Activated T-cell treated with anti-CD3 and anti-CD28 coated beads for 48 hours (primary cell): ENCODE measurements around the gene ZNF565.
"Not testable (repeated sequence)": the region's sequence is repeated elsewhere in the genome, so short reads cannot be mapped to it uniquely, and the experiment has no call there.

ENCODE experiments used
- DNase-seq: peaks from one replicate; pipeline ENCODE4 v3.0.0-alpha.2; 2020; ENCODE audit warnings: low read depth

ZNF565 gene

GRCh38 chr19:36210497-36210896 lies 4.0 kb downstream of the ZNF565 start:
- DNase-seq = no peak

- DNase-seq = no peak
Observed at GRCh38 chr19:36209372-36209771, 5.1 kb downstream of the ZNF565 start.

- no peak for DNase-seq
Observed at GRCh38 chr19:36207605-36208252, 6.7 kb downstream of the ZNF565 start.

DNA sequence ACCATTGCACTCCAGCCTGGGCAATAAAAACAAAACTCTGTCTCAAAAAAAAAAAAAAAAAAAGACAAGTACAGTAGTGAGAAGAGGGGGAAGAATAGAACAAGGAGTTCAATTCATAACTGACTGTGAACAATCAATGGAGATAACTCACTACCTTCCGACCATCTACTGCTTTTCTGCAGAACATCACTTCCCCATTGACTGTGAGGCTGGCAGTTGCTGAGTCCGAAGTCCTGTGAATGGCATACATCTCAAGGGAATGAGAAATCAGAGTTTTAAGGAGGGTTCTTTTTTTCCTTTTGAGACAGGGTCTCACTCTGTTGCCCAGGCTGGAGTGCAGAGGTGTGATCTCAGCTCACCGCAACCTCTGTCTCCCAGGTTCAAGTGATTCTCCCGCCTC lies 11.2 kb downstream of the ZNF565 start:
- no peak for DNase-seq

- no peak for DNase-seq
Observed at GRCh38 chr19:36201684-36202083, 12.8 kb downstream of the ZNF565 start.

DNA sequence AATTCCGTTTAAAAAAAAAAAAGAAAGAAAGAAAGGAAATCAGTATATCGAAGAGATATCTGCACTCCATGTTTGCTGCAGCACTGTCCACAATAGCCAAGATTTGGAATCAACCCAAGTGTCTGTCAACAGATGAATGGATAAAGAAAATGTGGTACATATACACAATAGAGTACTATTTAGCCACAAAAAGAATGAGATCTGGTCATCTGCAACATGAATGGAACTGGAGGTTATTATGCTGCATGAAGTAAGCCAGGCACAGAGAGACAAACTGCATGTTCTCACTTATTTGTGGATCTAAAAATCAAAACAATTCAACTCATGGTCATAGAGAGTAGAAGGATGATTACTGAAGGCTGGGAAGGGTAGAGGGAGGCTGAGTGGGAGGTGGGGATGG lies 16.3 kb downstream of the ZNF565 start:
- no peak for DNase-seq

DNA sequence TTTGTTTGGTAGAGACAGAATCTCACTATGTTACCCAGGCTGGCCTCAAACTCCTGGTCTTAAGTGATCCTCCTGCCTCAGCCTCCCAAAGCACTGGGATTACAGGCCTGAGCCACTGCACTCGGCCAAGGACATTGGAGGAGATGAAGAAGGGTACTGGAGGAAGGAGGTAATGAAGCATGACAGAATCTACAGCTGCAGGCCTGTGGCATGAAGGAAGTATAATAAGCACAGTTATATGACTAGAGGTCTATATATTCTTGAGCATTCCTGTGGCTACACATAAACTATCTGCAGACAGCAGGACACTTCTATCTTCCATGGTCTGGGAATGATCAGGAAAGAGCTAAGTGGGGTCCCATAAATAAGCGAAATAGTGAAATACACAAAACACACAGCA lies 18.2 kb downstream of the ZNF565 start:
- DNase-seq = no peak

DNA sequence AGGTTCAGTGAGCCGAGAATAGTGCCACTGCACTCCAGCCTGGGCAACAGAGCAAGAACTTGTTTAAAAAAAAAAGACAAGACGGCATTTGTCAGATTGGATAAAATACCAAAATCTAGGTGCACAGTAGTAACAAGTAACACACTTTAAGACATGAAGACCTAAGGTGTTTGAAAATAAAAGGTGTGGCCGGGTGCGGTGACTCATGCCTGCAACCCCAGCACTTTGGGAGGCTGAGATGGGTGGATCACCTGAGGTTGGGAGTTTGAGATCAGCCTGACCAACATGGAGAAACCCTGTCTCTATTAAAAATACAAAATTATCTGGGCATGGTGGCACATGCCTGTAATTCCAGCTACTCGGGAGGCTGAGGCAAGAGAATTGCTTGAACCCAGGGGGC lies 27.7 kb downstream of the ZNF565 start:
- not testable (repeated sequence) for DNase-seq

DNA sequence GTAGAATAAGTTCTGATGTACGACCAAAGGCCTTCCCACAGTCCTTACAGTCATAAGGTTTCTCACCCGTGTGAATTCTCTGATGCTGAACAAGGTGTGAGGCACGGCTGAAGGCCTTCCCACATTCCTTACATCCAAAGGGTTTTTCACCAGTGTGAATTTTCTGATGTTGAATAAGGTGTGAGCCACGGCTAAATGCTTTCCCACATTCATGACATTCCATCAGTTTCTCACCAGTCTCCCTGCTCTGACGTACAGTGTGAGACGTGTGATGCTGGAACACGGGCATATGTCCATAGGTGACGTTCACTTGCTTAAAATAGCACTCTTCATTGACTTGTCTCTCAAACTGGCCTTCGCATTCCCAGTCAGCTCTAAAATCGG lies 31.2 kb downstream of the ZNF565 start:
- no peak for DNase-seq

DNA sequence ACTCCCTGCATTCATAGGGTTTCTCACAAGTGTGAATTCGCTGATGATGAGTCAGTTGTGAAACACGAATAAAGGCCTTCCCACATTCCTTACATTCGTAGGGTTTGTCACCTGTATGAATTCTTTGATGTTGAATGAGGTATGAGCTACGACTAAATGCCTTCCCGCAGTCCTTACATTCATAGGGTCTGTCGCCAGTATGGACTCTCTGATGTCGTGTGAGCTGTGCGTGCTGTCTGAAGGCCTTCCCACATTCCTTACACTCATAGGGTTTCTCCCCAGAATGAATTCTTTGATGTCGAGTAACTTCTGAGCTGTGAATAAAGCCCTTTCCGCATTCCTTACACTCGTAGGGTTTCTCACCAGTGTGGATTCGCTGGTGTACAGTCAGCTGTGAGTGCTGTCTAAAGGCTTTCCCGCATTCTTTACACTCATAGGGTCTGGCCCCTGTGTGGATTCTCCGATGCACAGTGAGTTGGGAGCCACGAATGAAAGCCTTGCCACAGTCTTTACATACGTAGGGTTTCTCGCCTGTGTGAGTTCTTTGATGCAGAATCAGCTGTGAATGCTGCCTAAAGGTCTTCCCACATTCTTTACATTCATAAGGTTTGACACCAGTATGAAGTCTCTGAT lies 31.7 kb downstream of the ZNF565 start:
- DNase-seq = no peak

- DNase-seq = not testable (repeated sequence)
Observed at GRCh38 chr19:36179077-36179476, 35.4 kb downstream of the ZNF565 start.

GRCh38 chr19:36173846-36174245 lies 40.6 kb downstream of the ZNF565 start:
- not testable (repeated sequence) for DNase-seq

GRCh38 chr19:36172852-36173251 lies 41.6 kb downstream of the ZNF565 start:
- DNase-seq = no peak

GRCh38 chr19:36169084-36169760 lies 45.2 kb downstream of the ZNF565 start:
- DNase-seq = no peak

DNA sequence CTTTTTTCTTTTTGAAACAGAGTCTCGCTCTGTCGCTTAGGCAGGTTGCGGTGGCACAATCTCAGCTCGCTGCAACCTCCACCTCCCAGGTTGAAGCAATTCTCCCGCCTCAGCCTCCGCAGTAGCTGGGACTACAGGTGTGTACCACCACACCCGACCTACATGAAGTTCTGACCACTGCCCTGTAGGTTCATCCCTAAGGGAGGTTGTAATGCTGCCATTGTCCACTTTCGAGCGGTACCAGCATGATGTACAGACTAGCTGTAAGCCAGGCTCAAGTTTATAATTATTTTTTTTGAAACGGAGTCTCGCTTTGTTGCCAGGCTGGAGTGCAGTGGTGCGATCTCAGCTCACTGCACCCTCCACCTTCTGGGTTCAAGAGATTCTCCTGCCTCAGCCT lies 50.7 kb downstream of the ZNF565 start:
- no peak for DNase-seq

DNA sequence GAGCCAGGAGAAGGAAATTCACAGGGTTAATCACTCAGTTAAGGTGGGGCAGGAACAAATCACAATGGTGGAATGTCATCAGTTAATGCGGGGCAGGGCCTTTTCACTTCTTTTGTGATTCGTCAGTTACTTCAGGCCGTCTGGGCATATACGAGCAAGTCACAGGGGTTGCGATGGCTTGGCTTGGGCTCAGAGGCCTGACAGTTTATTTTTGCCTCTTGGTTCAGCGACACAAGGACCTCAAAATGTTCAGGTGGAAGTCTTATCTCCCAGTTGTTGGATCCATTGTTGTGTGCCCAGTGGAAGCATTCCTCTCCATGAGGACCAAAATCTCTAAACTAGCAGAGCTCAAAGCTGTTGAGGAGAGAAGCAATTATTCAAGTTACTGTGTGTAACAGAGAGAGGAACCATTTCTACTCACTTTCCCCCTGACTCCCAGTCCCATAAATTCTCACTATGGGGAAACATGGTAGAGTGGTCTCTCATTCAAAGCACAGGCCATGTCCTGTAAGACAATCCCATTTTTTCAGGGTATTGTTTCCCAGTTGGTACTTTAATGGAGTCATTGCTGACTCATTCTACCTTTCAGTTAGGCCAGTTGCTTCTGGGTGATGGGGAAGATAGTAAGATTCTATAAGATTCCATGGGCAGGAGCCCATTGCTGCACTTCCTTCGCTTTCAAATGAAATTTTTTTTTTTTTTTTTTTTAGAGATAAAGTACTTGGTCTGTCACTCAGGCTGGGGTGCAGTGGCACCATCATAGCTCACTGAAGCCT lies 53.5 kb downstream of the ZNF565 start:
- DNase-seq = no peak

GRCh38 chr19:36153126-36153525 lies 61.3 kb downstream of the ZNF565 start:
- no peak for DNase-seq

GRCh38 chr19:36152352-36153091 lies 61.9 kb downstream of the ZNF565 start, which contains the start of gene COX7A1:
COX7A1 (minus strand) TSS chr19:36152447; CDS start chr19:36152407, 40 bp downstream.
- DNase-seq = no peak

DNA sequence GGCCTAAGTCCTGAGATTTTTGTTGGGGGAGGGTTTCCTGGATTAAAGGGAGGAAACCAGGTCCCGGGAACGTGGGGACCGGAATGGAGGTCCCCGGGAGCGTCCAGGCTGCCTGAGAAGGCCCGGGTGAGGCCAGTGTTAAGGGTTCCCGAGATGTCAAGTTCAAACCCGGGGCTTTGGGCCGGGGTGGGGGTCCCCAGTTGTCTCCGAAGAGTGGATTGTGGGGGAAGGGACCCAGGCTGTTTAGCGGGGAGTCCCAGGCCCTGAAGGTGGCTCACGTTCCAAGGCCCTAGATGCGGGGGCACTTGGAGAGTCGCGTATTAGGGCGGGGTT lies 62.5 kb downstream of the ZNF565 start:
- no peak for DNase-seq

DNA sequence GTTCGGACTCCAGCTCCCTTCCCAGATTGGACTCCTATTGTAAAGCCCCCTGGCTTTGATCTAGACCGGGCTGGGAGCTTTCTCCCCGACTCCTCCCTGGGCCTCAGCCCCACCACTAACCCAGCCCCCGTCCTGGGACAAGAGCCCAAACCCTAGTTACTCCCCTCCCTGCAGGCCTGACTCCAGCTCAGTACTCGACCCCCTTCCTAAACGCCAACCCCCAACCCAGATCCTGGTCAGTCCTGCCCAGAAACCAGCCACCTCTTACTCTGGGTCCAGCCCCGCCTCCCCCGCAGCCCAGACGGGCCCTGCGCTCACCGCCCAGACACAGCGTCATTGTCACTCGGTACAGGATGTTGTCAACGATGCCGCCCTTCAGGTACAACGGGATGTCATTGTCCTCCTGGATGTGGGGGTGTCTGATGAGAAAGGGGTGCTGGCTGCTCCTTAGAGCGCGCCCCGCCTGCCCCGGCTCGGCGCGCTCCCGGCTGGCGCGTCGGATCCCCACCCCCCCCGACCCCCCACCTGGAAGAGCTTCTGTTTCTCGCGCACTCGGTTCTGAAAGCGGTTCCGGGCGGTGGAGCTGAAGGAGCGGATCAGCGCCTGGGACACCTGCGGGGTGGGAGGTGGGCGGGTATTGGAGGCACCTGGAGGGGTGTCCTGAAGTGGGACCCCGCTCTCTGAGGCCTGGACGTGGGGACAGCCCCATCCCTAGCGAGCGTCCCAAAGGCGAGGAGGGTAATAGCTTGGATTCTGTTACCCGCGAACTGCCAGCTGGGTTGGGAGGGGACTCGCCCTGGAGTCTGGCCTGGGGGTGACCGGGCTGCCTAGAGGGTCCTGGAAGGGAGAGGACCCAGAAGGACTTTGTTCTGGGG lies 63.1 kb downstream of the ZNF565 start:
- DNase-seq = no peak

DNA sequence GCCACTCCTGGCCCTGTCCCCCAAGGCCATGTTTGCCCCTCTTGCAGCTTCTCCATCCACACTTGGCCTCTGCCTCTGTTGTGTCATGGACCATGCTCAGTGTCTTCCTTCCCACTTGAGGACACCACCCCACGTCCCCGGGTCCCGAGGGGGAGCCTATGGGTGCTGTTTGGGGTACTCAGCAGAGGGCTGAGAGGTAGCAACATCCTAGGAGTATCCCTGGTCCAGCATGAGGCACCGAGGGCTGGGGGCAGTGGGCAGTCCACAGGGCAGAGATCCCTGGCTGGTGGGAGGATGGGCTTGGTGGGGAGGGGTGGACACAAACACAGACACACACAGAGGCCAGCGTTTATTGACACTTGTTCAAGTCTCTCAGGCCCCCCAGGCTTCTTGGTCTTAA lies 63.9 kb downstream of the ZNF565 start:
- DNase-seq = no peak
